HL-60 (cell line): ENCODE measurements around the gene COL13A1.

Experiments used
- CTCF ChIP-seq: IDR thresholded peaks from one replicate; pipeline ENCODE4 v1.5.1; 2011; ENCODE audit warnings: low read length, control low read depth, inconsistent platforms; ENCODE audit not compliant: insufficient read depth
- POLR2AphosphoS5 ChIP-seq: IDR thresholded peaks from 2 replicates; pipeline ENCODE4 v1.6.1; 2012; ENCODE audit warnings: low read depth
- SPI1 ChIP-seq: IDR thresholded peaks from 2 replicates; pipeline ENCODE4 v1.6.1; 2012; ENCODE audit warnings: low read depth, mild to moderate bottlenecking, borderline replicate concordance
- TF ChIP-seq, protein P1 (sequence below): IDR thresholded peaks from 2 replicates; pipeline ENCODE4 v1.6.1; 2012; ENCODE audit warnings: low read depth; ENCODE audit not compliant: insufficient replicate concordance

GRCh38 chr10:69919250-69919649 is 117.5 kb downstream of the COL13A1 start:
- no peak for TF ChIP-seq CTCF
- TF ChIP-seq POLR2AphosphoS5 = no peak
- TF ChIP-seq, protein P1, sequence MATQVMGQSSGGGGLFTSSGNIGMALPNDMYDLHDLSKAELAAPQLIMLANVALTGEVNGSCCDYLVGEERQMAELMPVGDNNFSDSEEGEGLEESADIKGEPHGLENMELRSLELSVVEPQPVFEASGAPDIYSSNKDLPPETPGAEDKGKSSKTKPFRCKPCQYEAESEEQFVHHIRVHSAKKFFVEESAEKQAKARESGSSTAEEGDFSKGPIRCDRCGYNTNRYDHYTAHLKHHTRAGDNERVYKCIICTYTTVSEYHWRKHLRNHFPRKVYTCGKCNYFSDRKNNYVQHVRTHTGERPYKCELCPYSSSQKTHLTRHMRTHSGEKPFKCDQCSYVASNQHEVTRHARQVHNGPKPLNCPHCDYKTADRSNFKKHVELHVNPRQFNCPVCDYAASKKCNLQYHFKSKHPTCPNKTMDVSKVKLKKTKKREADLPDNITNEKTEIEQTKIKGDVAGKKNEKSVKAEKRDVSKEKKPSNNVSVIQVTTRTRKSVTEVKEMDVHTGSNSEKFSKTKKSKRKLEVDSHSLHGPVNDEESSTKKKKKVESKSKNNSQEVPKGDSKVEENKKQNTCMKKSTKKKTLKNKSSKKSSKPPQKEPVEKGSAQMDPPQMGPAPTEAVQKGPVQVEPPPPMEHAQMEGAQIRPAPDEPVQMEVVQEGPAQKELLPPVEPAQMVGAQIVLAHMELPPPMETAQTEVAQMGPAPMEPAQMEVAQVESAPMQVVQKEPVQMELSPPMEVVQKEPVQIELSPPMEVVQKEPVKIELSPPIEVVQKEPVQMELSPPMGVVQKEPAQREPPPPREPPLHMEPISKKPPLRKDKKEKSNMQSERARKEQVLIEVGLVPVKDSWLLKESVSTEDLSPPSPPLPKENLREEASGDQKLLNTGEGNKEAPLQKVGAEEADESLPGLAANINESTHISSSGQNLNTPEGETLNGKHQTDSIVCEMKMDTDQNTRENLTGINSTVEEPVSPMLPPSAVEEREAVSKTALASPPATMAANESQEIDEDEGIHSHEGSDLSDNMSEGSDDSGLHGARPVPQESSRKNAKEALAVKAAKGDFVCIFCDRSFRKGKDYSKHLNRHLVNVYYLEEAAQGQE = no peak
- TF ChIP-seq SPI1 = no peak
